K562 (cell line): ENCODE measurements around the gene GIPC3. TPM values are rescaled to one million over a fixed set of nuclear protein-coding genes. Genes with fewer than 3 reads are reported as not detected.

ENCODE experiments used
- CBFA2T3 ChIP-seq: fragments of 450-650 bp; IDR thresholded peaks from 2 replicates; pipeline ENCODE4 v1.6.1; 2017
- ETS2 ChIP-seq: IDR thresholded peaks from 2 replicates; pipeline ENCODE4 v1.6.1; 2016; ENCODE audit warnings: borderline replicate concordance, missing genetic modification characterization, mild to moderate bottlenecking, moderate library complexity, missing compliant biosample characterization; ENCODE audit not compliant: poor library complexity, severe bottlenecking
- GATAD2A ChIP-seq: fragments of 450-650 bp; IDR thresholded peaks from 2 replicates; pipeline ENCODE4 v1.6.1; 2017
- JUND ChIP-seq, 2 experiments: IDR thresholded peaks; 2 replicates in 1 of 2; 3 replicates in 1 of 2; pipeline ENCODE4 v1.6.1; 2011; ENCODE audit warnings: borderline replicate concordance in 2 of 2, low read depth in 2 of 2, low read length in 2 of 2, improper control_type of control experiment in 1 of 2, missing biosample characterization in 1 of 2, missing genetic modification characterization in 1 of 2, missing genetic modification reagents in 1 of 2
- NEUROD1 ChIP-seq: fragments of 150-350 bp; IDR thresholded peaks from 2 replicates; pipeline ENCODE4 v1.6.1; 2014; ENCODE audit warnings: borderline replicate concordance, low read length, low read depth; ENCODE audit not compliant: partially characterized antibody
- NR2C1 ChIP-seq, 2 experiments: fragments of 450-650 bp; IDR thresholded peaks; 2 replicates each; pipeline ENCODE4 v1.6.1; 2017; ENCODE audit warnings: mild to moderate bottlenecking in 2 of 2, antibody characterized with exemption in 1 of 2, inconsistent platforms in 1 of 2, missing compliant biosample characterization in 1 of 2, missing genetic modification characterization in 1 of 2
- YBX1 ChIP-seq: fragments of 450-650 bp; IDR thresholded peaks from 2 replicates; pipeline ENCODE4 v1.7.1; 2016; ENCODE audit warnings: mild to moderate bottlenecking
- ZNF140 ChIP-seq: fragments of 250-450 bp; sonication (Bioruptor Pico); IDR thresholded peaks from 2 replicates; pipeline ENCODE4 v1.8.0; 2021; ENCODE audit warnings: moderate library complexity, mild to moderate bottlenecking, inconsistent platforms
- ZNF561 ChIP-seq: fragments of 450-650 bp; formaldehyde crosslinking; conservative IDR thresholded peaks from 2 replicates; pipeline ENCODE4 v1.4.0; 2020; ENCODE audit warnings: mild to moderate bottlenecking, moderate library complexity
- ZNF644 ChIP-seq: fragments of 200-800 bp; sonication (Bioruptor generic); IDR thresholded peaks from 2 replicates; pipeline ENCODE4 v1.6.1; 2016; ENCODE audit warnings: low read depth, missing genetic modification characterization, missing compliant biosample characterization
- ZSCAN32 ChIP-seq: fragments of 450-650 bp; formaldehyde crosslinking; IDR thresholded peaks from 2 replicates; pipeline ENCODE4 v1.4.0; 2020; ENCODE audit warnings: mild to moderate bottlenecking, moderate library complexity
- polyA plus RNA-seq, 8 experiments: library from polyadenylated mRNA; depleted of rRNA in 4 of 8; stranded (reverse) in 5 of 8; unstranded in 3 of 8; fragments of >200 nt; fragmentation: Nextera tagmentation in 2 of 8; fragmentation: Illumina TruSeq in 1 of 8; extraction: Ambion mirVana in 2 of 8; extraction: Trizol in 1 of 8; gene quantifications; 2 replicates each; pipeline versions ENCODE4 v1.2.1 to v1.2.3, GENCODE V29; 2011 to 2014; ENCODE audit warnings: inconsistent platforms in 1 of 8, missing spikeins in 1 of 8
- total RNA-seq, 7 experiments: library from RNA; depleted of rRNA in 6 of 7; stranded (reverse); fragments of >200 nt in 6 of 7; fragmentation: Illumina TruSeq in 2 of 7; extraction: Trizol in 2 of 7; gene quantifications; 2 replicates each; pipeline versions ENCODE4 v1.2.1 to v1.2.3, GENCODE V29; 2011 to 2021; ENCODE audit warnings: low replicate concordance in 1 of 7
- TF ChIP-seq, protein P1 (sequence below): sonication (generic); formaldehyde crosslinking; IDR thresholded peaks from 2 replicates; pipeline ENCODE4 v1.8.0; 2022; ENCODE audit warnings: mild to moderate bottlenecking, missing genetic modification reagents, borderline replicate concordance
- TF ChIP-seq, protein P2 (sequence below), 2 experiments: fragments of 450-650 bp; IDR thresholded peaks; 2 replicates each; pipeline ENCODE4 v1.6.1; 2016
- TF ChIP-seq, protein P3 (sequence below): fragments of 450-650 bp; IDR thresholded peaks from 2 replicates; pipeline ENCODE4 v1.6.1; 2016
- TF ChIP-seq, protein P4 (sequence below): fragments of 450-650 bp; IDR thresholded peaks from 2 replicates; pipeline ENCODE4 v1.6.1; 2016; ENCODE audit warnings: low read depth, mild to moderate bottlenecking, moderate library complexity
- TF ChIP-seq, protein P5 (sequence below): fragments of 250-450 bp; sonication (Bioruptor Pico); IDR thresholded peaks from 2 replicates; pipeline ENCODE4 v1.4.0; 2020

The GIPC3 gene
- total and polyA plus RNA-seq, 9 of the 15 experiments (the other 6 are each of a cell fraction or from before 2014, with no cell fraction given), result 0.03 to 3.6 (median 1.5) TPM; not detected in 1

DNA sequence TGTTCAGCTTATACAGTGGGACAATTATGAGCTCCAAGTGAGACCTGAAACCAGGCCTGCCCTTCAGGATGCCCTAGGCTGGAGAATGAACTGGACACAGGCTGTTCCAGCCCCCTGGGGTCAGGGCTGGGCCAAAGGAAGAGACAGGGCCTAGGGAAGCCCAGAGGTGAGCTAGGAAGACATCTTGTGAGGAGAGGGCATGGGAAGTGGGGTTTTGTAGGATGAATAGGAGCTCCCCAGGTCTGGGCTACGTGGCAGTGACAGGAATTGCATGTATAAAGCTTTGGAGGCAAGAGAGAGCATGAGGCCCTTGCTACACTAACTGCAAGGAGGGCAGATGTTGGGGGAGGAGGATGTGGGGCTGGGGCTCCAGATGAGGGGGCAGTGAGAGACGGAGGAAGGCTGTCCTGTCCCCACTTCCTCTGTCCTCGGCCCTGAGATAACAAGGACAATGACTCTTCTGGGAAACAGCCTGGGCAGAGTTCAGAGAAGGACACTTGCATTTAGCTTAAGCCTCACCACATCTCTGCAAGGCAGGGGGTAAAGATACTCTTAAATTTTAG lies 22.9 kb downstream of the GIPC3 start (continued):
- TF ChIP-seq ZNF561 (no peak), GATAD2A (peak; percentile 51; the same call in 1 of the 2 replicates), ETS2 (tag) (no peak), NEUROD1 (no peak), YBX1 (no peak), ZNF140 (CRISPR knock-in tag) (no peak), JUND (IDR thresholded peaks at IDR 0.05; ENCODE audit: borderline replicate concordance, low read depth, low read length) (0 out of 2 replicates have a peak, but pooled peaks have one; percentile 39), JUND (tag; IDR thresholded peaks at IDR 0.05; ENCODE audit: borderline replicate concordance, low read depth, low read length) (no peak; the same call in 2 of the 3 replicates), ZSCAN32 (CRISPR knock-in tag) (no peak), ZNF644 (tag) (no peak), NR2C1 (IDR thresholded peaks at IDR 0.05) (no peak), NR2C1 (tag; IDR thresholded peaks at IDR 0.05) (peak; percentile 16; the same call in 1 of the 2 replicates), CBFA2T3 (peak; percentile 54)
- TF ChIP-seq, protein P1, sequence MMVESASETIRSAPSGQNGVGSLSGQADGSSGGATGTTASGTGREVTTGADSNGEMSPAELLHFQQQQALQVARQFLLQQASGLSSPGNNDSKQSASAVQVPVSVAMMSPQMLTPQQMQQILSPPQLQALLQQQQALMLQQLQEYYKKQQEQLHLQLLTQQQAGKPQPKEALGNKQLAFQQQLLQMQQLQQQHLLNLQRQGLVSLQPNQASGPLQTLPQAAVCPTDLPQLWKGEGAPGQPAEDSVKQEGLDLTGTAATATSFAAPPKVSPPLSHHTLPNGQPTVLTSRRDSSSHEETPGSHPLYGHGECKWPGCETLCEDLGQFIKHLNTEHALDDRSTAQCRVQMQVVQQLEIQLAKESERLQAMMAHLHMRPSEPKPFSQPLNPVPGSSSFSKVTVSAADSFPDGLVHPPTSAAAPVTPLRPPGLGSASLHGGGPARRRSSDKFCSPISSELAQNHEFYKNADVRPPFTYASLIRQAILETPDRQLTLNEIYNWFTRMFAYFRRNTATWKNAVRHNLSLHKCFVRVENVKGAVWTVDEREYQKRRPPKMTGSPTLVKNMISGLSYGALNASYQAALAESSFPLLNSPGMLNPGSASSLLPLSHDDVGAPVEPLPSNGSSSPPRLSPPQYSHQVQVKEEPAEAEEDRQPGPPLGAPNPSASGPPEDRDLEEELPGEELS (CRISPR knock-in tag), result no peak
- TF ChIP-seq, protein P2, sequence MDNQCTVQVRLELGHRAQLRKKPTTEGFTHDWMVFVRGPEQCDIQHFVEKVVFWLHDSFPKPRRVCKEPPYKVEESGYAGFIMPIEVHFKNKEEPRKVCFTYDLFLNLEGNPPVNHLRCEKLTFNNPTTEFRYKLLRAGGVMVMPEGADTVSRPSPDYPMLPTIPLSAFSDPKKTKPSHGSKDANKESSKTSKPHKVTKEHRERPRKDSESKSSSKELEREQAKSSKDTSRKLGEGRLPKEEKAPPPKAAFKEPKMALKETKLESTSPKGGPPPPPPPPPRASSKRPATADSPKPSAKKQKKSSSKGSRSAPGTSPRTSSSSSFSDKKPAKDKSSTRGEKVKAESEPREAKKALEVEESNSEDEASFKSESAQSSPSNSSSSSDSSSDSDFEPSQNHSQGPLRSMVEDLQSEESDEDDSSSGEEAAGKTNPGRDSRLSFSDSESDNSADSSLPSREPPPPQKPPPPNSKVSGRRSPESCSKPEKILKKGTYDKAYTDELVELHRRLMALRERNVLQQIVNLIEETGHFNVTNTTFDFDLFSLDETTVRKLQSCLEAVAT (IDR thresholded peaks at IDR 0.05), result peak in 1 of 2 experiments; percentile 68; a peak in 2 of 4 replicates
- TF ChIP-seq, protein P3, sequence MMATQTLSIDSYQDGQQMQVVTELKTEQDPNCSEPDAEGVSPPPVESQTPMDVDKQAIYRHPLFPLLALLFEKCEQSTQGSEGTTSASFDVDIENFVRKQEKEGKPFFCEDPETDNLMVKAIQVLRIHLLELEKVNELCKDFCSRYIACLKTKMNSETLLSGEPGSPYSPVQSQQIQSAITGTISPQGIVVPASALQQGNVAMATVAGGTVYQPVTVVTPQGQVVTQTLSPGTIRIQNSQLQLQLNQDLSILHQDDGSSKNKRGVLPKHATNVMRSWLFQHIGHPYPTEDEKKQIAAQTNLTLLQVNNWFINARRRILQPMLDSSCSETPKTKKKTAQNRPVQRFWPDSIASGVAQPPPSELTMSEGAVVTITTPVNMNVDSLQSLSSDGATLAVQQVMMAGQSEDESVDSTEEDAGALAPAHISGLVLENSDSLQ, result peak; percentile 51
- TF ChIP-seq, protein P4, sequence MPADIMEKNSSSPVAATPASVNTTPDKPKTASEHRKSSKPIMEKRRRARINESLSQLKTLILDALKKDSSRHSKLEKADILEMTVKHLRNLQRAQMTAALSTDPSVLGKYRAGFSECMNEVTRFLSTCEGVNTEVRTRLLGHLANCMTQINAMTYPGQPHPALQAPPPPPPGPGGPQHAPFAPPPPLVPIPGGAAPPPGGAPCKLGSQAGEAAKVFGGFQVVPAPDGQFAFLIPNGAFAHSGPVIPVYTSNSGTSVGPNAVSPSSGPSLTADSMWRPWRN, result no peak
- TF ChIP-seq, protein P5, sequence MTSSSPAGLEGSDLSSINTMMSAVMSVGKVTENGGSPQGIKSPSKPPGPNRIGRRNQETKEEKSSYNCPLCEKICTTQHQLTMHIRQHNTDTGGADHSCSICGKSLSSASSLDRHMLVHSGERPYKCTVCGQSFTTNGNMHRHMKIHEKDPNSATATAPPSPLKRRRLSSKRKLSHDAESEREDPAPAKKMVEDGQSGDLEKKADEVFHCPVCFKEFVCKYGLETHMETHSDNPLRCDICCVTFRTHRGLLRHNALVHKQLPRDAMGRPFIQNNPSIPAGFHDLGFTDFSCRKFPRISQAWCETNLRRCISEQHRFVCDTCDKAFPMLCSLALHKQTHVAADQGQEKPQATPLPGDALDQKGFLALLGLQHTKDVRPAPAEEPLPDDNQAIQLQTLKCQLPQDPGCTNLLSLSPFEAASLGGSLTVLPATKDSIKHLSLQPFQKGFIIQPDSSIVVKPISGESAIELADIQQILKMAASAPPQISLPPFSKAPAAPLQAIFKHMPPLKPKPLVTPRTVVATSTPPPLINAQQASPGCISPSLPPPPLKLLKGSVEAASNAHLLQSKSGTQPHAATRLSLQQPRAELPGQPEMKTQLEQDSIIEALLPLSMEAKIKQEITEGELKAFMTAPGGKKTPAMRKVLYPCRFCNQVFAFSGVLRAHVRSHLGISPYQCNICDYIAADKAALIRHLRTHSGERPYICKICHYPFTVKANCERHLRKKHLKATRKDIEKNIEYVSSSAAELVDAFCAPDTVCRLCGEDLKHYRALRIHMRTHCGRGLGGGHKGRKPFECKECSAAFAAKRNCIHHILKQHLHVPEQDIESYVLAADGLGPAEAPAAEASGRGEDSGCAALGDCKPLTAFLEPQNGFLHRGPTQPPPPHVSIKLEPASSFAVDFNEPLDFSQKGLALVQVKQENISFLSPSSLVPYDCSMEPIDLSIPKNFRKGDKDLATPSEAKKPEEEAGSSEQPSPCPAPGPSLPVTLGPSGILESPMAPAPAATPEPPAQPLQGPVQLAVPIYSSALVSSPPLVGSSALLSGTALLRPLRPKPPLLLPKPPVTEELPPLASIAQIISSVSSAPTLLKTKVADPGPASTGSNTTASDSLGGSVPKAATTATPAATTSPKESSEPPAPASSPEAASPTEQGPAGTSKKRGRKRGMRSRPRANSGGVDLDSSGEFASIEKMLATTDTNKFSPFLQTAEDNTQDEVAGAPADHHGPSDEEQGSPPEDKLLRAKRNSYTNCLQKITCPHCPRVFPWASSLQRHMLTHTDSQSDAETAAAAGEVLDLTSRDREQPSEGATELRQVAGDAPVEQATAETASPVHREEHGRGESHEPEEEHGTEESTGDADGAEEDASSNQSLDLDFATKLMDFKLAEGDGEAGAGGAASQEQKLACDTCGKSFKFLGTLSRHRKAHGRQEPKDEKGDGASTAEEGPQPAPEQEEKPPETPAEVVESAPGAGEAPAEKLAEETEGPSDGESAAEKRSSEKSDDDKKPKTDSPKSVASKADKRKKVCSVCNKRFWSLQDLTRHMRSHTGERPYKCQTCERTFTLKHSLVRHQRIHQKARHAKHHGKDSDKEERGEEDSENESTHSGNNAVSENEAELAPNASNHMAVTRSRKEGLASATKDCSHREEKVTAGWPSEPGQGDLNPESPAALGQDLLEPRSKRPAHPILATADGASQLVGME (CRISPR knock-in tag), result no peak
